ENCODE measurements around the gene TTC3.

Gene TTC3

DNA sequence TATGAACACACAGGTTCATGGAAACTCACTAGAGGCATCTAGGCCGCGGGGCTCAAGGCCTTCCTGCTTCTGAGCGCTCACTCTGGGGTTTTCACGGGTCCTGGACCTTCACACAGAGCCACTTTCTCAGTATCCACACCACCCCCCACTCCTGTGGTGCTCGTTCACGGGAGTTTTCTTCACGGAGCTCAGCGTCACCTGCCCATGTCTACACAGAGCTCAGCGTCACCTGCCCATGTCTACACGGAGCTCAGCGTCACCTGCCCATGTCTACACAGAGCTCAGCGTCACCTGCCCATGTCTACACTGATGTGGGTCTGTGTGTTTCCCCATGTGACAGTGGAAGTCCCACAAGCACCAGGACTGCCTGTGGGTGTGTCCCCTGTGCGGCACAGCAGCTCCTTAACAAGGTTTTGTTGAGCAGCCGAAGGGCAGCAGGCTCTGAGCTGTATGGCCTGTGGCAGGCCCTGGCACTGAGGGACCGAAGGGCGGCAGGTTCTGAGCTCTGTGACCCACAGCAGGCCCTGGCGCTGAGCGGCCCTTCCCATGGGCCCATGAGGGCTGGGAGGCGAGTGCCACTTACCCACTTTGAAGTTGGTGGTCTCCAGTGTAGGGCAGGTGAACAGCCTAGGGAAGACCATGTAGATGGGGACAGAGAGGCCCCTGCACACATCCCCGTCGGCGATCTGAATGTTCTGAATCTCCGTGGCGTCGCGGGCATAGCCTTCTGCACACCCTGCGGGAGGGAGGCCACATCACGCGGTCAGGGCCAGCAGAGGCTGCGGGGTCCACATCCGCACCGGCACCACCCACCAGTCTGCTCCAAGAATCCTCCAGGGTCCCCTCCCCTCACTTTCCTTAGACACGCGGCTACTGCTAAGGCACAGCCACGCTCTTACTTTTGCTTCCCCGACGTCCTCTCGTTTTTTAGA lies 154.3 kb downstream of the TTC3 start:
- DNase-seq: no peak

DNA sequence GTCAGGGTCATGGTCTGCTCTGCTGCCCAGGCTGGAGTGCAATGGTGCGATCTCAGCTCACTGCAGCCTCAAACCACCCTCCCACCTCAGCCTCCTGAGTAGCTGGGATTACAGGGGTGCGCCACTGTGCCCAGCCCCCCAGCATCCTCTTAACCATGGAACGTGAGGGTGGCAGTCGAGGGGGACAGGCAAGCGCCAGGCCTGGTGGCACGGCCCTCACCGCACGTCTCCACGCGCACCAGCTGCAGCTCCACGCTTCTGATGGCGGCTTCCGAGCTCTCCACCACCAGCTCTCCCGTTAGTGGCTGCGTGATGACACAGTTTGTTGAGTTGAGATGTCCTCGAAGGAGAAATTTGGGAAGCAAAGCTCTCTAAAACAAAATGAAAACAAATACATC lies 154.9 kb downstream of the TTC3 start:
- no peak for DNase-seq

DNA sequence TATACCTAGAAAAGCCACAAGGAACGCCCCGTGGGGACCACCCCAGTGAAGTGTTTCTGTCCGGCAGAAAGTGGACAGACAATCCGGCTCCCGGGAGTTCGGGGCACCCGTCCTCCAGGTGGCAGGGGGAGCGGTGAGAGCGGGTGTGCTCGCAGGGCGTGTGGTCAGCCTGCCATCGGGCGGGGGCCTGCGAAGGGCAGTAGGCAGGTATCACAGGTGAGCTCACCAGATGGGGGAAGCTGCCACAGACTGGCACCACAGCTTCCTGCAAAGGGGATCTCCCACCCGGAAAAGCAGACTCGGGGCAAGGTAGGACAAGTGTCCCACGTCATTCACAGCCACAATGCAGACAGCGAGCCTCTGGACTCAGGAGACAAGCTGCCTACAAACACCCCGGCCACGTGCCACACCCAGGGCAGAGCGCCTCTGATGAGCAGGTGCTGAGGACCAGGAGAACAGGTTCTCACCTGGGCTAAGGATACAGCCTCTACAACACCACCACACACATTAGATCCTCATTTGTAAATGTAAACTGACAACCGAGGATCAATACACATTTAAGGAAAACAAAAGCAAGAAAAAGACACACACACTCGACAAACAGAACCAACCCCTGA lies 157.7 kb downstream of the TTC3 start:
- DNase-seq: no peak

DNA sequence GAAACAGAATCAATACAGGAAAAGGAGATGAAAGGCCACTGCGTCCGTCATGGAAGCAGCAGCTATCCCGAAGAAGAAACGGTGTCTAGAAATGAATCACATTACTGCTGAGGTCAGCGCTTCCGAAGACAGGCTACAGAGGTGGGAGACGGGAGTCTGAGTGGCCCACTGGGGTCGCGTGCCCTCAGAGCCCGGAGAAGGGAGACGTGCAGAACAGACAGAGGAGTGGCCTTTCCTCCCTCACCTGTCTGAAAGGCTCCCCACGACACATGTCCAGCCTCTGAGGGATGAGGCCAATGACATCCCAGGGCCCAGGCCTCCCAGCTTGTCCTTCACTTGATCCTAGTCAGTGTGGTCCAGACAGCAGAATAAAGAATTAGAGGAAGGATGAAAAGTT lies 158.2 kb downstream of the TTC3 start:
- no peak for DNase-seq

DNA sequence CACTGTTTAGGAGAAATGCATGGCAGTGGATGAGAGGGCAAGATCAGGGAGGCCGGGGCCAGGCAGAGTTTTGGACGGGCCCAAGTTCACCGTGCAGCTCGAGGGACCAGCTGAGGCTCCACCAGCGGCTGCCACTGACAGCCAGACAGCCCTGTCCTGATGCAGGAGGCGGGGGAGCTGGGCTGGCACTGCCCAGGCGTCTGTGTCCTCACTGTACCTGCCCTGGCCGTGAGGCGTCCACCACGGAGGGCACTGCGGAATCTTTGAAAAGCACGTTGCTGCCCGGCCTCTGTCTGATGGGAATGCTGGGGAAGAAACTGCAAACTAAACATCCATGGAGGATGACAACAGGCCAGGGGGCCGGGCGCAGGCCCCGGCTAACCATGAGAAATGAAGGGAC lies 158.6 kb downstream of the TTC3 start:
- no peak for DNase-seq

DNA sequence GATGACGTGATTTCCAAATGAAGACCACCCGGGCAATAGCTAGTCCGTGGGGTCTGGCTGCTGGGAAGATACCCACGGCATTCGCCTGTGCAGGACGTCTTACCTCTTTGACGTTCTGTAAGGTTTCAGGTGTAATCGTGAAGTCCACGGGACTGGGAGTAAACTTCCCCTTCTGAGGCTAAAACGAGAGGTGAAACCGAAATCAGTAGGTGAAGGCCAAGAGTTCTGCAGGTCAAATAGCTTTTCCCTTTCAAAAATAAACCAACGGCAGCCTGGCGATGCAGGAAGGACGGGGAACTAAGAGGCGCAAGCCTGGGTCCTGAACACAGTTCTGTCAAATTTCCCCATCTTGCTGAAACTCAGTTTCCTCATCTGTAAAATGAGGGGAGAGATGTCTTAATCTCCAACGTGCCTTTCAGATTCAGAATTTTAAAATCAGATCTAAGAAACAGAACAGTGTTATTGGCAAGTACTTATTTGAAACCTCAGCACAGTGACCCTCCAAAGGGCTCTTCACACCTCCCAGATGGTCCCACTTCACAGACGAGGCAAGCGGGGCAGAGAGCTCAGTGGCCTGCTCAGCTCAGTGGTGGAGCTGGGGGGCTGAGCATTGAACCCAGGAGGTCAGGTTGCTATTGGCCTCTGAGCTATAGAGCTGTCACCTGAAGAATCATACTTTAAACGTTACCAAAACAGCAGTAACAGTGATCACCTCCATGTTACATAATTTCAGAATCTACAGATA lies 159.4 kb downstream of the TTC3 start:
- no peak for DNase-seq

DNA sequence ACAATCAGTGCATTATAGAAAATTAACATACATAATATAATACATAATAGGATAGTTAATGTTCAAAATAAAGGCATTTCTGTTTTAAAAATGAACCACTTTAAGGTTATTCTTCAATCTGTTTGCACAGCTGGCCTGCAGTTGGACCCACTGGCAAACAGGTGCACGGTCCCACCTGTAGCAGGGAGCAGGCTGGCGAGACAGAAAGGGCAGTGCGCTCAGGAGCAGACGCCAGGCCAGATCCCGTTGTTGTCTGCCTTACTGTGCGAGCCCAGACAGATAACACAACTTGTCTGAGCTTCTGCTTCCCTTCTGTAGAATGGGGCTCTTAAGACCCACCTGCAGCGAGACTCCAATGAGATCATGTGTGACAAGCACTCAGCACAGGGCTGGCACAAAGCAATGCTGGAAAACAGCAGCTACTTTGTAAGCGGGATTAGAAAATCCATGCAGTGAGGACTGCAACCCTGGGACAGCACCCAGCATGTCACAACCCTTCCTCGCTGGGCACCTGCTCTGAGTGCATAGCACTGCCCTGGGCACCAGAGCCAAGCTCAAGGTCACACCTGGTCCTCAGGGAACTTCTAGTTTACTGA lies 160.6 kb downstream of the TTC3 start:
- DNase-seq: no peak

DNA sequence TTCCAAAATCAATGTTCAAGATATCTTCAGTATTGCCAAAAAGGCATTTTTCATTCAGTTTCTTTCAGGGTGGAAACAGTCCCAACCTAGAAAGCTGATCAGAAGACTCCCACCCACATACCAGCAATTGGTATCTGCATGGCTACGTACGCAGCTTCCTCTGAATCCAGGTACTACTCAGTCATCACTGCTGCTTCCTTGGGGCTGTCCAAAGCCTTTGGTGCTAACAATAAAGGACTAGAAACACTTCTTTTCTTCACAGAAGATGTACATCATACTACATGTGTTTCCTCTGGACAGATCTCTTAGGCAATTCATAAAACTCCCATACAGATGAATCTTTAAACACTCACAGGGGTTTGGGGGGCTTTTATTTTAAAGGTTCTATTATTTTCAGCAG lies 164.3 kb downstream of the TTC3 start:
- no peak for DNase-seq

DNA sequence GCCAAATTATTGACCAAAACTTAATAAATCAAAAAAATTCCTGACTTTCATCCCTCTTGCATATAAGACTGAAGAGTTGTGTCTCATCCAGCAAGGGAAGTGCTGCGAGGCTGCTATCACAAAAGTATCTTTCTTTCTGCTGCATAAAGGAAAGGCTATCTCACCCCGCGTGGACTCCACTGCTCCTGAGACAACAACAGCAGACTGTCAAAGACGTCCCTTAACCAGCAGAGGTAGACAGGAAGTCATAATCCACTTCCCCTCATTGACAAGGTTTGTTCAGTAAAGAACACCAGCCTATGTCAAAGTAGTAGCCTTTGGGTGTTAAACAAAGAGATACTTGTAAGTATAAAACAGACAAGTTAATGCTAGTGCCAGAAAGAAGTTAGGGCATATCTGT lies 164.7 kb downstream of the TTC3 start:
- DNase-seq: no peak

DNA sequence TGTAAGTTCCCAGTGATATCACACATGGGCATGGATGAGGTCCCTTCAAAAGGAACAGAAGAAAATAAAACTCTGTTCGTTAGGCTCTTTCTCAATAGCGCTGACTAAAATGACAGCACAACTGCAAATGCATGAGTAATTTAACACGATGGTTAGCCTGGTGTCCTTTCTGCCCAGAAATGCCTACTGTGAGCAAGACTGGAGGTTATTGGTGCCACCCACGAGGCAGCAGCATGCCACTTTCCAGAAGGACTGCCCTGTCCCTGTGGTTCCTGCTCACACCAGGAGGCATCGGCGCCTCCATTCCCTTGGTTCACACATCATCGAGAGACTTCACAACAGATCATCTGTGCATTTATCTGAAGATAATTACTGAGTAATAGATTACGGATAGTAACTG lies 167.9 kb downstream of the TTC3 start:
- no peak for DNase-seq

DNA sequence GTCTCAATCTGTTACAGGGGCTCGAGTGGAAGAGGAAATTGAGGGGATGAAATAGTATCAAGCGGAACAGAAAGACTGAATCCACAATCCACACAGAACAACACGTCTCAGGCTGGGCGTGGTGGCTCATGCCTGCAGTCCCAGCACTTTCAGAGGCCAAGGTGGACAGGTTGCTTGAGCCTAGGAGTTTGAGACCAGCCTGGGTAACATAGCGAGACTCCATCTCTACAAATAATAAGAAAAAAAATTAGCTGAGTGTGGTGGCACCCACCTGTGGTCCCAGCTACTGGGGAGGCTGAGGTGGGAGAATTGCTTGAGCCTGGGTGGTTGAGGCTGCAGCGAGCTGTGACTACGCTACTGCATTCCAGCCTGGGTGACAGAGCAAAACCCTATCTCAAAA lies 168.4 kb downstream of the TTC3 start:
- no peak for DNase-seq

DNA sequence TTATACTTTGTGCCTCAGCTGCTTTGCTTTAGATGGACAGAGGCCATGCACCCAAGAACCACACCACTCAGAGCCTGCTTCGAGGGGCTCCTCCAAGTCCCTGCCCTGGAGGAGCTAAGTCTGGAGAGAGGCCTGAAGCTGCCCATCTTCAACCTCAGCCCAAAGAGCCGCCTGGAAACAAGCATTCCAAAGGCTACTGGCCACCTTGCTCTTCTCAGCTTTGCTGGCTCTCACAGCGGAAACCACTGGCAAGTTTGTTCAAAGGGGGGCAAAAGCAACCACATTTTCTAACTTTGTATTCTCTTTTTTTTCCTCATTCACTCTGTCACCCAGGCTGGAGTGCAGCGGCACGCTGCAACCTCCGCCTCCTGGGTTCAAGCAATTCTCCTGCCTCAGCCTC lies 170.9 kb downstream of the TTC3 start:
- DNase-seq: no peak

DNA sequence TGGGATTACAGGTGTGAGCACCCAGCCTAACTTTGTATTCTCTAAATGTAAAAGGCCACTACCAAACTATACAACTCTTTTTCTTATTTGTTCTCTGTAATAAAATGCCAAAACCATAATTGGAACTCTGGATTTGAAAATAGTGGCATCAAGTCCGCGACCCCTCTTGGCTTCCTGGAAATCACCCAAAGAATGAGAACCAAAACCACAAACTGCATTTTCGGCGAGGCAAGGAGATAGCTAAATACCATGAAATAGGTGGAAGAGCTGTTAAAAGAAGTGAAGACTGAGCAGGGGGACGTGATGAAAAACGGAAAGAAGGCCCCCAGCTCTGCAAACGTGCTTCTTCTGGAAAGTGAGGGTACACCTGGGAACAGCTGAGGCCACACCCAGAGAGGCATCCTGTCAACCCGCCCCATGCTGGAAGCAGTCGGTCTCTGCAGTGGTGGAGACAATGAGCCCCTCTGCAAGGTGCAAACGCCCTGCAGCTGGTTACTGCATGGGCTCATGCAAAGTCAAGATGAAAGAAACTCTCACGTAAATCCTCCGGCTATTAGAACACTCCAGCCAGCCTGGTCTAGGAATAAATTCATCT lies 171.5 kb downstream of the TTC3 start:
- no peak for DNase-seq

DNA sequence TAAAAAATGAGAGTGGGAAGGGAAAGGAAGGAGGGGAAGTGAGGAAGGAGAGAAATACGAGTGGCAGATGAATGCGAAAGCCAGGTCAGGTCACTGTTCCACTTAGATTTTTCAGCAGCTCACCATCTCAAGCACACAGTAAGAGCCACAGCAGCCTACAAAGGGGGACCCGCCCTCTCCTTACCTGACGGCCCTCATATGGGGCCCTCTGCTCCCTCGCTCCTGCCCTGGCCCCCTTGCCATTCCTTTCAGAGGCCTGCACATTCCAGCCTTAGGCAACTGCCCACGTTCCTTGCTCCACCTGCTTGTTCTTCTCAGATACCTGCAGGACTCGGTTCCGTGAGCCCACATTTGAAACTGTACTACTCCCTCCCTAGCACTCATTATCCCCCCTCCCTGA lies 172.1 kb downstream of the TTC3 start:
- no peak for DNase-seq

DNA sequence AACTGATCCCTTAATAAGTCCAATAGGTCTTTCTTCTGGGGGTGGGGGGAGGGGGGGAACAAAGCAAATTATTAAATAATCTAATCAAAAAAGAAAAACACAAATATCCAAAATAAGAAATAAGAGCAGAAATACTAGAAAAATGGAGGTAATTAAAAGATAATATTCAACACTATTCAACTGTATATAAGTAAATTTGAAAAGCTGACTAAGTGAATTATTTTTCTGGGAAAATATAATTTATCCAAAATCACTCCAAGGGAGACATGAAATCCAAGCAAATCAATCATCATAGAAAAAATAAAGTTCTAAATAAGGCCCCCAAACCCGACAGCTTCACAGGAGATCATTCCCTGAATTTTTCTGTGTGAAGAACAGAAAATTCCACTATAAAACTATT lies 175.2 kb downstream of the TTC3 start:
- no peak for DNase-seq

DNA sequence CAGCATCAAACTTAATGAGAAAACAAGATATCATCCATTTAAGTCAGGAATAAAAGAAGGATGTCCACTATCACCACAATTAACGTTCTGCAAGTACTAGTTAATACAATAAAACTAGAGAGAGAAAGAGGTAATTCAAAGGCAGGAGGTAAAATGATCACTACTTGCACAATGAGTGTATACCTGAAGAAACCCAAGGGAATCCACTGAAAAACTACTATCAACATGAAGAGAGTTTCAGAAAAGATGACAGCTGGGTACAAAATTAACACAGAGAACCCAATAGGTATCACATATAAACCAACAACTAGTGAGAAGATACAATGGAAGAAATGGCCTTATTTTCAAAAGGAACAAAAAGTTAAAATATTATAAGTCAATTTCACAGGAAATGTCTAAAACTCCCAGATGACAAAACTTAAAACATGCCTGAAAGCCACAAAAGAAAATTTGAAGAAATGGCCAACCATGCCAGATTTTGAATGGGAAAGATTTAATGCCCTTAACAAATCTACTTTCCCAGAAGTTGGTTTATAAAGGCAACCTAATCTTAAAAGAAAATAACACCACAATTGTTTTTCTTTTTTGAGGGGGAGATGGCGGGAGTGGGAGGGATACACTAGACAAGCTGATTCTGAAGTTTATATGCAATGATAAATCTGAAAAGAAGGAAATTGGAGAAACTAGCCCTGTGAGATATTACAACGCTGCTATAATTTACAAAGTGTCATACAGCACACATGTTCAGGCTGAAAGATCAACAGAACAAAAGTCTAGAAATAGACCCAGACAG lies 176.3 kb downstream of the TTC3 start:
- DNase-seq: no peak

DNA sequence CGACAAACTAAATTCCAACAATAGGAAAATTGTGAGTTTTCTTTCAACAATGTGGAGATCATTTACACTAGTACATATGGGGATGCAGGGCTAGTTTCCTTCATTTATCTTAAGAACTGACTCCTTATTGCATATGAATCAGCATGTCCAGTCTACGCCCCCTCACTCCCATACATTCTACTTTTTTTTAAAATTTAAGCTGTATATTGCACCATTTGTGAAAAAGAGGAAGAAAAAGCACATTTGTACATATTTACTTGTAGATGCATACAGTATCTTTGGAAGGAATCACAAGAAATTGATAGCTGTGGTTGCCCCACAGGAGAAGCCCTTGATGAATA lies 178.2 kb downstream of the TTC3 start:
- no peak for DNase-seq
